Amygdala (tissue), 56 donors: ENCODE results near the gene ZNF256.

Experiments used
- DNase-seq, 56 donors: peaks; one replicate each; lab custom pipeline; 2025; lab: John Stamatoyannopoulos, UW

Gene ZNF256

DNA sequence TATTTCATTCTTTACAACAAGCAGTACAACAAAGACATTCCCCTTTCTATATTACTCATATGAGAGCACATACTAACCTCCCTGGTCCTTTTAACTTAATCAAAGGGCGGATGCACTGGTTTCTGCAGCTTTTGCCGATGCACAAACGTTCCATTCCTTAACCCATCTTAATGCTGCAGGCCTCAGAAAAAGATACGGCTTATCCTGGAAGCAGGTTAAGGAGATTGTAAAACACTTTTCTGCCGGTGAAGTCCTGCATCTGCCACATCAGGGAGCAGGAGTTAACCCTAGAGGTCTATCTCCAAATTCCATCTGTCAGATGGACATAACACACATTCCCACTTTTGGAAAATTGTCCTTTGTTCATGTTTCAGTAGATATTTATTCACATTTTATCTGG, 47.2 kb downstream of the ZNF256 start:
- DNase-seq = no peak
